ENCODE results near the gene DPP8. TPM values are rescaled to one million over a fixed set of nuclear protein-coding genes. Genes with fewer than 3 reads are reported as not detected.

DPP8 gene
- total and polyA plus RNA-seq, 9 donors, result 13.7 to 36.5 (median 33.6) TPM

GRCh38 chr15:65393091-65393490, 124.4 kb downstream of the DPP8 start:
- TF ChIP-seq CTCF (IDR thresholded peaks at IDR 0.05), result no peak
- DNase-seq, result no peak
- intact Hi-C loops (cut with DNase I), result no loop called here
- Histone ChIP-seq H3K9me3 (no peaks in the 10 kb centered on the region), H3K36me3 (no peaks in the 10 kb centered on the region), H3K4me3 (no peak overlapping the region), H3K27ac (no peak overlapping the region), H3K27me3 (no peaks in the 10 kb centered on the region), H3K4me1 (ENCODE audit: insufficient read depth) (no peaks in the 10 kb centered on the region)
- WGBS, 3 donors, result 88 to 92% (median 90%) methylated on average over 13 of the region's 13 CpGs

Small RNA genes lying within 50 kb of the gene (small RNA-seq; reads per million reads assigned to genes)
- gene AC105129.1 (not detected), gene RF00019 (not detected), gene RNU6-19P (not detected)

Other genes with a start within 250 kb of the DPP8 start
- 10 to 100 TPM in 5 of 7 donors, 1 to 10 TPM in 2; 8.8 to 20.2 (median 13.4) TPM for gene PARP16, start 230.8 kb downstream of the DPP8 start, total RNA-seq
- gene PARP16, start 230.8 kb downstream of the DPP8 start, polyA plus RNA-seq, result 10 to 100 TPM; 12.1 to 19.2 TPM
- not detected for gene RNU5A-1, start 221.6 kb downstream of the DPP8 start, total RNA-seq
- gene RNU5A-1, start 221.6 kb downstream of the DPP8 start, polyA plus RNA-seq, result not detected
- gene RNU5B-1, start 213.0 kb downstream of the DPP8 start, total RNA-seq, result 10 to 100 TPM in 5 of 7 donors, not detected in 2; 22.1 to 67.7 (median 29.6) TPM
- not detected for gene RNU5B-1, start 213.0 kb downstream of the DPP8 start, polyA plus RNA-seq
- 1 to 10 TPM in 4 of 7 donors, under 1 TPM in 3; 0.11 to 1.8 (median 1.2) TPM for gene IGDCC3, start 139.7 kb downstream of the DPP8 start, total RNA-seq
- under 1 TPM; 0.47 to 0.48 TPM for gene IGDCC3, start 139.7 kb downstream of the DPP8 start, polyA plus RNA-seq
- gene IGDCC4, start 94.7 kb downstream of the DPP8 start, total RNA-seq, result 10 to 100 TPM in 5 of 7 donors, 1 to 10 TPM in 2; 5.4 to 40.4 (median 17.1) TPM
- gene IGDCC4, start 94.7 kb downstream of the DPP8 start, polyA plus RNA-seq, result 10 to 100 TPM; 10.8 to 12.8 TPM
- gene HACD3, start 12.8 kb upstream of the DPP8 start, total RNA-seq, result 10 to 100 TPM; 51.6 to 70.3 (median 58.0) TPM
- gene HACD3, start 12.8 kb upstream of the DPP8 start, polyA plus RNA-seq, result 10 to 100 TPM; 39.2 to 96.6 TPM
- 10 to 100 TPM; 25.5 to 41.7 (median 28.1) TPM for gene INTS14, start 93.4 kb upstream of the DPP8 start, total RNA-seq
- gene INTS14, start 93.4 kb upstream of the DPP8 start, polyA plus RNA-seq, result 10 to 100 TPM; 25.9 to 38.0 TPM
- gene SLC24A1, start 104.2 kb upstream of the DPP8 start, total RNA-seq, result 10 to 100 TPM in 4 of 7 donors, 1 to 10 TPM in 3; 4.5 to 17.4 (median 11.3) TPM
- 10 to 100 TPM in 1 of 2 donors, 1 to 10 TPM in 1; 9.1 to 12.4 TPM for gene SLC24A1, start 104.2 kb upstream of the DPP8 start, polyA plus RNA-seq